ENCODE measurements around the gene LAS1L.
"Not testable (repeated sequence)": the region's sequence is repeated elsewhere in the genome, so short reads cannot be mapped to it uniquely, and the experiment has no call there.

LAS1L gene

DNA sequence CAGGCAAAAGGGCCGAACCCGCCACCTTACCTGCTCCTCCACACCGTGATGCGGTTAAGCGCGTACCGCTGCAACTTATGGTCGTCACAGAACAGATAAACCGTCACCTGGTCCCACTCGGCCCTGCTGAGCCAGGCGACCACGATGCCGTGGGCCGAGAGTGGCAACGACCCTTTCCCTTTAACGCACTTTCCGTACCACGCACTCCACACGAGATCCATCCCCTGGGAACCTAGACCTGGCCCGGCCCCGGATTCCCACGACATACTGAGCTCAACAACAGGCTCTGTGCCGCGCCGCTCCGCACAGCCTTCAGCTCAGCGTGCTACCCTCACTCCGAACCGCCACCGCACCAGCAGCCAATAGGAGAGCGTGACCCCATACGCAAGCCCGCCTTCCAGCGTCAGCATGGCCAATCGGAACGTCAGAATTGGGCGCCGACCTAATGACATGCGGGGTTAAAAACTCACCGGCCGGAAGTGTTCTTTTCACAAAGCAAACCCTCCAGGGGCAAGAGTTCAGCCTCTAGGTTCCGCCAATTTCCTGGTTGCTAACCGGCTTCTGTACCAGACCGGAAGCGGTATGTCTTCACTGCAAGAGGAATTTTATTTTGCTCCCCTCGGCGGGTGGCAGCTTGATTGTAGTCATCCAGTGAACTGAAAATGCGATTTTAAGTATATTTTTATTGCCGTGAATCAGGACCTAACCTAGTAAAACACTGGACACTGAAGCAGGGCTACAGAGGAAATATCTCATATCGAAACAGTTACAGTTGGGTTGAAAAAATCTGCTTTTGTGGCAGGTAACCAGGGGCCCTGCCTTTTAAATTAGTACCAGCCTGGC lies at the start of gene LAS1L:
Gene LAS1L (minus strand): TSS at position 338 of the 843 bp plus-strand sequence. CDS start 72 bp downstream, at position 266.
- DNase-seq (ENCODE audit: low read depth in 3 of 3) = peak; percentile 68 to 85 (median 81)

DNA sequence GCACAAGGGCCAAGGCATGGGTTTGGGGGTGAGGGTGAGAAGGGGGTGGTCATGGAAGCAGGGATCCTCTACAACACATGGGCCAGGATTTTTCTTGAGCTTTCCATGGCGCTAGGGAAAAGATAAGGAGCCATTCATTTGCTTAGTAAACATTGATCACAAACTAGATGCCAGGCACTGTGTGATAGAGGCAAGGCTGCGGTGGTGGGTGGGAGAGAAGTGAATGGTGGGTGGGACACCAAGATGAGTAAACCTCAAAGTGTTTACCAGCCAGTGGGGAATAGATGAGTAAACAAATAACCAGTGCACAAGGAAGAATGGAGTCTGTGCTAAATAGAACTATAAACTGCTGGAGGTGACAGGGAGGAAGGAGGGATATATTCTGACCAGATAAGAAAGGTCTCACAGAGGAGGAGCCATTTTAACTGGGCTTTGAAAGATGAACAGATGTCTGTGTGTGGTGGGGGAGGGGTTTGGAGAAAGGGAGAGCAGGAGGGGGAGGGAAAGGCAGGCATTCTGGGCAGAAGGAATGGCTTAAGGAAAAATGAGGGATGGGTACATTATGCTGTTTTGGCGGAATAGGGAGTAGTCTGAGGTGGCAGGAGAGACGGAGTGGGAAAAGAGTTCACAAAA lies 48.0 kb upstream of the LAS1L start:
- DNase-seq (ENCODE audit: low read depth in 3 of 3) = no peak

DNA sequence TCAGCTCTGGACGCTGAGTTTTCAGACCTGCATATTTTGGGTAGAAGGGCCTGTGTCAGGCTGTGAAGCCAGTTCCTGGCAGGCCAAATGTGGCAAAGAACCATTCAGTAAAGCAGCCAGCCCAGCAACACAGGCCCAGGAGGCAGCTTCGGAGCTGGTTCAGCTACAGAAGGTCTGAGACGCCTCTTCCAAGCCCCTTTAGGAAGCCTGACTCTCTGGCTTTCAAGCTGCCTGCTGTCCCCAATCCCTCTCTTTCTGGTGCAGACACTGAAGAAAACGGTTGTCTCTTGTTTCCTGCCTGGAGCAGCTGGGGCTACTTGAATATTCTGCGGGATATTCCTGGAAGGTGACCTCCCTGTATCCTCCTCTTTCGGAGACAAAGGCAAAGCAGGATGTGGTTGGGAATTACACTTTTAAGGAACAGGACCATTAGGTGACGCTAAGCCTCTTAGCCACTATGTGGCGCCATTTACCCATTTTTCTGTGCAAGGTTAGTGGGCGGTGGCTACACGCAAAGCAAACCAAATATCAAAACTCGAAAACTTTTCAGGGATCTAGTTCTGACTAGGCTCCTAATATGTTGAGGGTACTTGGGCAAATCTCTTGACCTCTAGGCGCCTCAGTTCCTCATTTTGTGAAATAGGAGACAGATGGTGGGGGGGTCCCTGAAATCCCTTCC lies 47.2 kb upstream of the LAS1L start:
- peak in 2 of 3 experiments; percentile 31 to 38 for DNase-seq (ENCODE audit: low read depth in 3 of 3)

DNA sequence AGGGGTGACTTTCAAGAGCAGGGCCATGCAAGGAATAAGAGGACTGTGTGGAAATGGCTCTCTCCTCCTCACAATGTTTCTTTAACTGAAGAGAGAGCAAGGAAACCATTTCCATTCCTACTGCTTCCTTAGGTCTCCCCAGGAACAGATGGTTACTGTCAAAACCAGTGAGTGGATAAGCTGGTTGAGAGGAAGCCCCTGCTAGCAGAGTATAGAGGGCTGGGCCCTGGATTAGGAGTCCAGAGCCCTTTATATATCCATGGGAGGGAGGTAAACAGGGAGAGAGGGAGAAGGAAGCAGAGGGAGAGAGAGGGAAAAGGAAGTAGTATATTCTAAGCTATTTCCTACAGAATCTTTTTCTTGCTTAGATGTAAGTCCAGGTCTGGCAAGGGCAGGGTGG lies 43.8 kb upstream of the LAS1L start:
- DNase-seq (ENCODE audit: low read depth in 3 of 3) = no peak

DNA sequence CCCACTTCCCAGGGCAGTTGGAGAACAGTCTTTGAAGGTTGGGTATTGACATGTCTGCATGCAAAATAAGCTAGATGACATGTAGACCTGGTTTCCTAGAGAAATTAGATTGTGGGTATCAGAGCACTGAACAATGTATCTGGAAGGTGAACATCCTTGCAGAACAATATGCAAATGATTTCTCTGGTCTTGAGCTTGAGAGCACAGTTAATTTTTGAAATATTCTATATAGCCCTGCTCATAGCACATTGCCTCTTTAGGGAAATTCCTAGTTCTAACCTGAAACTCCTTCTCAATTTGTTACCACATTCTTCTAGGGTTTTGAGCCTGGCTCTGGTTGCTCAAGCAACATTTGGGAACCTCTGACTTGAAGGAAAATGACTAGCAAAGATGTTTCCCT lies 41.6 kb upstream of the LAS1L start:
- no peak for DNase-seq (ENCODE audit: low read depth in 3 of 3)

DNA sequence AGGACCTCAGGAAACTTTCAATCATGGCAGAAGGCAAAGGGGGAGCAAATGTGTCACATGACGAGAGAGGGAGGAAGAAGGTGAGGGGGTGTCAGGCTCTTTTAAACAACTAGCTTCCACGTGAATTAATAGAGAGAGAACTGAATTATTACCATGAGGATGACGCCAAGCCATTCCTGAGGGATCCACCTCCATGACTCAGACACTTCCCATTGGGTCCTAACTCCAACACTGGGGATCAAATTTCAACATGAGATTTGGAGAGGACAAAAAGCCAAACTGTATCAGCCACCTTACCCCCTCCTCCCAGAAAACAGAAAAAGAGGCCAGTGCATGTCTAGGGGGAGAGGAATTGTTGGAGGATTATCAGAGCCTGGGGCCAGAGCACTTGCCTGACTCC lies 40.4 kb upstream of the LAS1L start:
- DNase-seq (ENCODE audit: low read depth in 3 of 3) = no peak

DNA sequence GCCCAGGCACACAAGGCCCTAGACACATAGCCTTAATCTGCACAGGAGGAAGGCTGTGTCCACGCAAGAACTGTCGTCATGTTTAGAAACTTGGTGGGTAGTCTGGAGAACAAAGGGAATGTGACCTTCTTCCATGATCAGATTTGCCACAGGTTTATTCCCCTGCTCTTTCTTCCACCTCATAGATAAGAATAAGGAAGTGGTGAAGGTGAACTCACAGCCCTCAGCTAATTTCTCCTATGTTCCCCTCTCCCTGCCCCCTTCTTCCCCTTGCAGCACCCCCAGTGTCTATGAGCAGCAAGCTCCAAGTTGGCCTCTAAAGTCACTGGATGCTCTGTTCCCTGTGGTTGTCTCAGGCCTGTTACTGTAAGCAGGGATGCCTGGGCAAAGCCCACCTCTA lies 39.8 kb upstream of the LAS1L start:
- DNase-seq (ENCODE audit: low read depth in 3 of 3) = no peak

DNA sequence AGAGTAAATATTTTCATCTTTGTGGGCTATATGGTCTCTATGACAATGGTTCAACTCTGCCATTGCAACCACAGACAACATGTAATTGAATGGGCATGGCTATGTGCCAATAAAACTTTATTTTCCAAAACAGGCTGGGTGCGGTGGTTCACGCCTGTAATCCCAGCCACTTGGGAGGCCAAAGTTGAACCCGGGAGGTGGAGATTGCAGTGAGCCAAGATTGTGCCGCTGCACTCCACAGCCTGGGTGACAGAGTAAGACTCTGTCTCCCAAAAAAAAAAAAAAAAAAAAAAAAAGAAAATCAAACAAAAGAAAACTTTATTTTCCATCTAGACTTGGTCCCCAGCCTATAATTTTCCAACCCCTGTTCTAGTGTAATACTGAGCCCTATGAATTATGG lies 38.4 kb upstream of the LAS1L start:
- no peak for DNase-seq (ENCODE audit: low read depth in 3 of 3)

DNA sequence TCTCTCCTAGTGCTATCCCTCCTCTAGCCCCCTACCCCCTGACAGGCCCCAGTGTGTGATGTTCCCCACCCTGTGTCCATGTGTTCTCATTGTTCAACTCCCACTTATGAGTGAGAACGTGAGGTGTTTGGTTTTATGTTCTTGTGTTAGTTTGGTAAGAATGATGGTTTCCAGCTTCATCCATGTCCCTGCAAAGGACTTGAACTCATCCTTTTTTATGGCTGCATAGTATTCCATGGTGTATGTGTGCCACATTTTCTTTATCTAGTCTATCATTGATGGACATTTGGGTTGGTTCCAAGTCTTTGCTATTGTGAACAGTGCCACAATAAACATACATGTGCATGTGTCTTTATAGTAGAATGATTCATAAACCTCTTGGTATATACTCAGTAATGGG lies 28.3 kb upstream of the LAS1L start:
- DNase-seq (ENCODE audit: low read depth in 3 of 3) = not testable (repeated sequence)

DNA sequence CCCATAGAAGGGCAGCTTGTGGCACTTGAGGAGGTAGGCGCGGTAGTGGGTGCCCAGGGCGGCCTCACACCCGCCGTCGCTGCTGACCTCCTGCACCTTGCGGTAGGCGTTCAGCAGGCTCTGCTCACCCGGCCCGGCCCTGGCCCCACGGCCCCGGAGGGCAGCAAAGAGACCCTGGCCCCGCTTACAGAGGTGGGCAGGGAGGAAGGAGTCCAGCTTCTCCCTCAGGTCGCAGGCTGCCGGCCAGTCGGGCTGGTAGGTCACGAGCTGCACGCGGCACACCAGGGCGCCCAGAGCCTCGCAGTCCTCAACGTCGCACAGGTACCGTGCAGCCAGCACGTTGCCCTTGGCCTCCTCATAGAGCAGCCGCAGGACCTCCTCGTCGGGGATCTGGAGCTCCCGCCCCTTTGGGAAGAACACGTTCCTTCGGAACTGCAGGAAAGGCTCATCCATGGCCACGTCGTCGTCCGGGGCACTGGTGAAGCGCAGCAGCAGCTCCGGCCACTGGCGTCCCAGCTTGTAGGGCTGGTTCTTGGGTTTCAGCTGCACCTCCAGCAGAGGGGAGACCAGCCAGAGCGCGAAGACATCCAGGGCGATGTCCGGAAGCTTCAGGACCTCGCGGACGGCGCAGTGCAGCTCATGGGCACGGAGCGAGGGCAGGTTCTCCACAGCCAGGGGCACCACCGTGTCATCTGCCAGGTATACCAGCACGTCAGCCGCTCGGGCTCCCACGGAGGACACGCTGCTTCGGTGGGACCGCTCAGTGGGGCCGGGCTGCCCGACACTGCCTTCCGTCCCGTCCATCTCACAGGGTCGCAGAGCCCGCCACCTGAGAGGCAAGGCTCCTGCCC lies 17.1 kb upstream of the LAS1L start:
- no peak for DNase-seq (ENCODE audit: low read depth in 3 of 3)

DNA sequence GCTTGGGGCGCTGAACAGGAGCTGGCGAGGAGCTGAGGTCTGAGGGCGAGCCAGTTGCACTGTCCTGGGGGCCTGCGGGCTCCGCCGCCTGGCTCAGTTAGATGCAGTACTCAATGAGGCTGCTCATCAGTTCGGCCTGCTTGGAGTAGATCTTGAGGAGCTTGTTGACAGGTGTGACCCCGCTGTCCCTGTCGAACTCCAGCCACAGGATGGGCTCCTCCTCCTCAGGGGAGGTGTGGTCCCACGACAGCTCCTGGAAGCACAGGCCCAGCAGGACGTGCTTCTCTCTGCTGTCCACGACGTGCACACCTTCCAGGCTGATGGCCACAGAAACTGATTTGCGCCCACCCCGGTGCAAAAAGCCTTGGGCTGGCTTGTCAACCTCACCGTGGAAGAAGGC lies 16.5 kb upstream of the LAS1L start:
- DNase-seq (ENCODE audit: low read depth in 3 of 3) = no peak

DNA sequence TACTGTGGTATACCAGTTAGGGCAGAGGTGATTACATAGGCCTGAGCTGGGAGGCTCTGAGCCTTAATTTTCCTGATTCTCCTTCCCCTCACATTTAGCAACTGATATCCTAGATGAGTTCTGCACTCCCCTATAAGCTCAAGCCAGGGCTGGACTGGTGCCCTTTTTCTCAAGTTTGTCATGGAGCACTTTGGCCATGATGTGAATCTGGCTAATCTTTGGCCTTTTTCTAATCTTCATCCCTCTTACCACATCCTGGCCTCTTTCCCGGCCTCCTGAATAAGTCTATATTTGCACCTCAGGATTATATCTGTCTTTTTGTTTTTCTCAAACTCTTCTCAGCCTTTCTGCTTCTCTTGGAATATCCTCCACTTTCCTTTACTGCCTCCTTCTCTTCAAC lies 10.9 kb upstream of the LAS1L start:
- DNase-seq (ENCODE audit: low read depth in 3 of 3) = no peak

DNA sequence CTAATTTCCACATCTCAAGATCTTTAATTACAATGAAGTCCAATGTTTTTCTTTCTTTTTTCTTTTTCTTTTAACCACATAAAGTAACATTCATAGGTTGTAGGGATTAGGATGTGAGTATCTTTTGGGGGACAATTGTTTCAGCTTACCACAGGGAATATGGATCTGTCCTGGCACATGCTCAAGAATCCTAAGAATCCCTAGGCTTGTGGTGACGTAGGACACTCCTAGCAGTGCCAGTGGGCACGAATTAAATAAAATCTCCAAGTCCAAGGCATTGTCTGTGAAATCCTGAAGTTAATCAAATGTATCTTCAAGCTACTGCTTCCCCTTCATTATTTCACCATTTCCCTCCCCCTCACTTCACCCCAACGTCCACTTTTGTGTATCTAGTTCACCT lies 2.6 kb upstream of the LAS1L start:
- DNase-seq (ENCODE audit: low read depth in 3 of 3) = no peak

DNA sequence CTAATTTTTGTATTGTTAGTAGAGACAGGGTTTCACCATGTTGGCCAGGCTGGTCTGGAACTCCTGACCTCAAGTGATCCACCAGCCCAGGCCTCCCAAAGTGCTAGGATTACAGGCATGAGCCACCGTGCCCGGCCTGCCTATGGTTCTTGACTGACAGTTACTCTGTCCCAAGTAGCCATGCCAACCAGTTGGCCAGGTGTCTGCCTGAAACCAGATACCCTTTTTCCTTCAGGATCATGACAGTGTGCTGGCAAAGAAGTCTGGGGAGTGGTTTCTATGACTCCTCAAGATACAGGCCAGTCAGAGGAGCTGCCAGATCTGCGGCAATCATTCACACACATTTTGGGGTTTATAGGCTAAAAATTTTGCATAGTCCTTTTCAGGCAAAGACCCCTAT lies 1.7 kb upstream of the LAS1L start:
- DNase-seq (ENCODE audit: low read depth in 3 of 3) = no peak

DNA sequence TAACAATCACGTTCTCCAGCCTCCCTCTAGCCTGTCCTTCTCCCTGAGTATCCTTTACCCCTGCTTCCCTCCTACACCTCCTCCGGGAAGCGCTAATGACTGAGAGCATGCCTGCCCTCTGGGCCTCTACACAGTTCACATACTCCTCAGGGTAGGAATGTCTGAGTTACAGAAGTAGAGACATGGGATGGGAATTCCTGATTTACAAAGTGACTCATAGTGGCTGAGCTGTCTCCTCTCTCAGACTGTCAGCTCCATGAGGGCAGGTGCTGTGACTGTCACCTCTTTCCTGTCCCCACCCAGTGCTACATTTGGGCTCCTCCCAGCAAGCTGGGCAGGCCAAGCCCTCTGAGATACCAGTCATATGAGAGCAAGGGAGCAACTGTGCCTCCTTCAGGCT lies 2.6 kb downstream of the LAS1L start:
- DNase-seq (ENCODE audit: low read depth in 3 of 3) = no peak

DNA sequence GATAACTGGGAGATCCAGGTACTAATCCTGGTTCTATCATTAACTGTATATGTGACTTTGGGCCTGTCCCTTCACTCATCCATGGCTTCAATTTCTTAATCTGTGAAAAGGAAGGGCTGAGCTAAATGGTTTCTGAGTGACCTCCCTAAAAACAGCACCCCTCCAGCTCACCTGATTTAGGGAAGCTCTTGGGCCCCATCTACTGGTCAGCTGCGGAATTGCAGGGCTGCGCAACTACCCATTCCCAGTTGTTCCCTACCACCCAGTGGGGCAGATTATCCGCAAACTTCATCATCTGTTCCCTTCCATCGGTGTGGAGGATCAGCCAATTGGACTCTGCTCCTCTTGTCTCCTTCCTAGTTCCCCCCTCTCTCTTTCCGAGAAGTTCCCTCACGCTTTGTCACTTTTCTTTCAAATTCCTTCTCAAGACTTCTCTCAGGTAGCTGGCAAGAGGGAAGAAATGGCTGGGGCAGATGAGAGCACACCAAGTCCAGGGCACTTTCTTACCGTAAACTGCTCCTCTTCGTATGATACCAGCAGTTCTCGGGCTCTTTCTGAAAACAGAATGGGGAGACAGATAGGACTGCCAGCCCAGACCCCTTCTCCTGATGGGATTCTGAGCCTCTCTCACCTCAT lies 5.8 kb downstream of the LAS1L start:
- DNase-seq (ENCODE audit: low read depth in 3 of 3) = peak in 2 of 3 experiments; percentile 11 to 41

DNA sequence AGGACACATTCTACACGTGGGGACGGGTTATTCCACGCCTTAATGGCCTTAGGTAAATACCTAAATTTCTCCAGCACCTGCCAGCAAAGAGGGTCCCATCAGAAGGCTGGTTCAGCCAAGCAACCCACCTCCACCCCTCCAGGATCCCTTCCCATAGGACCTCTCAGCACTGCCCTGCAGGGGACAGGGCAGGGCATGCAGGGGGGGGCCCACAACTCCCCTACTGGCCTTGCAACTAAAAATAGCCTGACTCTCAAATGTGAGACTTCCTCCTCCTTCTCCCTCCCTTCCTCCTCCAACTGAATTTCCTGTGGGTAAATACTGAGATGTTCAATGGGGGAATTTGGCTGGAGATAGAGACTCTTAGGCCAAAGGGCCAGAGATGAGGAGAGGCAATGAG lies 6.3 kb downstream of the LAS1L start:
- no peak for DNase-seq (ENCODE audit: low read depth in 3 of 3)

DNA sequence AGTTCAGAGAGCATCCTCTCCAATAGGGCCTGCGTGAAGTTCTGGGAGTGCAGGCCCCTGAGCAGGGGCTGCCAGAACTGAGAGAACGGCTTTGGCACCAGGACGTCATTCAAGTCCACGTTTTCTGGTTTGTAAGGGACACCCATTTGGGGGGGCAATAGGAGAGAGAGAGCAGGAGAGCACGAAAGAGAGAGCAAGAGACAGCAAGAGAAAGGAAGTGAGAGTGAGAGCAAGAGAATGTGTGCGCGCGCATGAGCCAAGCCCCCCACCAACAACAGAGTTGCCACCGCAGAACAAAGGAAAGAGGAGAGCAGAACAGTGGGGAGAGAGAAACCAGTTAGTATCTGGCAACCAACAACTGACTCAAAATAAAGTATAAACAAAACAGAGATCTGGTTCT lies 10.4 kb downstream of the LAS1L start:
- DNase-seq (ENCODE audit: low read depth in 3 of 3) = no peak

DNA sequence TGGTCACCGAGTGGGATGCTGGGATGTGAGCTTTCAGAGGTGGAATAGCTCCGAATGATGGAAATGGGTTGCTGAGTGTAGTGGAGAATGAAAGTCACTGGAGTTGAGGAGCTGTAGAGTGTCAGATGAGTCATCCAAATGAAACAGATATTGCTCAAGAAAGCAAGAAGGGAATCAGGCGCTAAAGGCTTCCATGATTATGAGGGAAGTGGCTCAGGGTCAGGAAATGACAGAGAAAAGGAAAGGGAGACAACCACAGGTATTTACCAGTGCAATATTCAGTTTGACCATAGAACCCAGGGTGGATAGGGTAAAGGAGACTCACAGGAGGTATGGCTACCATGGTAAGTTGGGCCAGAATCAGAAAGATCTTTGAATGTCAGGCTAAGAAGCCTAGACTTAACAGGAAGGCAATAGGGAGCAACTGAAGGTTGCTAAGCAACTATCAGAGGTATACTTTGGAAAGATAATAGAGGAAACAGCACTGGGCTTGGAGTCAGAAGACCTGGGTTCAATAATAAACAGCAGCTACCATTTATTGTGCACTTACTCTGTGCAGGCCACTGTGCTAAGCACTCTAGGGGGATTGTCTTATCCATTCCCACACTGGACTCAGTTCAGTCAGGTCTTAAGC lies 11.7 kb downstream of the LAS1L start:
- no peak for DNase-seq (ENCODE audit: low read depth in 3 of 3)

DNA sequence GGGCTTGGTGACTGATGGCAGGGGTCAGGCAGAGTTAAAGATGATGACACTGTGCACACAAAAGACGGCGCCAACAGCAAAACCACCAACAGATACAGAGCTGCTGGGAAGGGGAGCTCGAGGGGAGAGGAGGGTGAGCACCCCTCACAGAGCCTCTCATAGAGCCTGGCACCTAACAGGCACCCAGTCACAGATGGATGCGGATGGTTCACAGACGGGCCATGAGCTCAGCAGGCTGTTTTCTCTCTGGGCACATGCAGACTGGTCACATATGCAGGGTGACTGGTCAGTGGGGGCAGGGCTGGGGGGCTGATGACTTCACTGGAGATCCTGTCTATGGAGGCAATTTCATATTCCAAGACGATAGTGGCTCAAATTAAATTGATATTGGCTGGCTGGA lies 15.1 kb downstream of the LAS1L start:
- not testable (repeated sequence) for DNase-seq (ENCODE audit: low read depth in 3 of 3)

DNA sequence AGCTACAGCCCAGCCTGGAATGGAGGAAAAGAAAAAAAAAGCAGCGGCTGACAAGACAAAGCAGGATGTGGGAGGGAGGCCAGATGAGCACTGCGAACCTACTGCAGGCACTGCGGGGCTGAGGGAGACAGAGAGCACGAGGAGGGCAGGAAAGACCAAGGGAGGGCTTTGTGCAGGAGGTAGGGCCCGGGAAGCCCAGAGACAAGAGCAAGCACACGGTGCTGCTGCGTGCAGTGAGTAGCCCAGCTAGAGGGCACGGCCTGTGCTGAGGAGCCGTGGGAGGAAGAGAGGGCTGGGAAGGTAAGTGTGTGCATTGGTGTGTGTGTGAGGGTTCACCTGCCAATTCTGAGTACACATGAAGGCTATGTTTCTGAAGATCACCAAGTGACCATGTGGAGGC lies 15.6 kb downstream of the LAS1L start:
- not testable (repeated sequence) for DNase-seq (ENCODE audit: low read depth in 3 of 3)
